ENCODE results near the gene HM13. TPM values are rescaled to one million over a fixed set of nuclear protein-coding genes. Genes with fewer than 3 reads are reported as not detected.

HM13 gene
- total and polyA plus RNA-seq, 2 of the 13 experiments (the other 11 are each of a cell fraction or from before 2014, with no cell fraction given) = 118 to 243 TPM

DNA sequence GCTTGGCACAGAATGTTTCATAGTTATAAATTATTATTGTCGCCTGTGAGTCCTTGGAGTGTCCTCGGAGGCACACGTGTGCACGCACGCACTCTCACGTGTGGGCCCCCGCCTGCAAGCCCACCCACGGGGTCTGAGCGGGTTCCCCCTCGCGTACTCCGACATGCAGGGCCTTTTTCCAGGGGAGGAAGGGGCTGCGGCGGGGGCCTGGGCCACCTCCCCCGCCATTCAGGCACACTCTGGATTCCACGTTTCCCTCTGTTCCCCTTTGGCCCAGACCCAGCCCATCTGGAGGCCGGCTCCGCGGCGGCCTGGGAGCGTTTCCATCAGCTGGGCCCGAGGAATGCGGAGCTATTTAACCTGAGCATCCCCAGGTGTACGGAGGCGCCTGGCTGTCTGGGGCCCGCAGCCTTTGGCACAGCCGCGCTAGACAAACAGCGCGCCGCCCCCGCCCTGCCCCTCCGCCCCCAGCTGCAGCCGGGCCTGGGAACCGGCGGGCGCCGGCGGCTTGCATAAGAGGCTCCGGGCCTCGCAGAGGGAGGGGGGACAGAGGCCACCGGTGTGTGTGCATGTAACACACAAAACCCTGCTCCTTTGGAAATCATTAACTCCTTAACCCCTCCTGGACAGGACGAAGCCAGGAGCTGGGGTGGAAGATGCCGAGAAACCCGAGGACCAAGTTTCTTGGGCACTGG is 94.2 kb downstream of the HM13 start (continued):
- TF ChIP-seq ZNF143 (CRISPR knock-in tag; IDR thresholded peaks at IDR 0.05) (peak; percentile 72), BHLHE40 (IDR thresholded peaks at IDR 0.05; ENCODE audit: low read length) (peak; percentile 80), NFE2 (CRISPR knock-in tag; IDR thresholded peaks at IDR 0.05) (no peak), ZNF549 (CRISPR knock-in tag; IDR thresholded peaks at IDR 0.05) (no peak), KLF12 (CRISPR knock-in tag; IDR thresholded peaks at IDR 0.05; ENCODE audit: borderline replicate concordance) (peak; percentile 99), ZNF652 (CRISPR knock-in tag; IDR thresholded peaks at IDR 0.05; ENCODE audit: borderline replicate concordance, low read depth) (peak; percentile 98), ZNF496 (CRISPR knock-in tag; IDR thresholded peaks at IDR 0.05; ENCODE audit: insufficient replicate concordance) (no peak), FOXA1 (IDR thresholded peaks at IDR 0.05) (peak; percentile 19; the same call in 1 of the 2 replicates), FOXA1 (CRISPR knock-in tag; IDR thresholded peaks at IDR 0.05) (peak; percentile 99), ZNF430 (CRISPR knock-in tag; IDR thresholded peaks at IDR 0.05) (peak; percentile 99), ZC3H13 (CRISPR knock-in tag; IDR thresholded peaks at IDR 0.05) (peak; percentile 100), RCOR2 (CRISPR knock-in tag; IDR thresholded peaks at IDR 0.05) (peak; percentile 99), TP53 (CRISPR knock-in tag; conservative IDR thresholded peaks at IDR 0.05) (peak; percentile 95; the same call in 1 of the 2 replicates), ZNF768 (CRISPR knock-in tag; IDR thresholded peaks at IDR 0.05) (peak; percentile 94), ZBTB7A (CRISPR knock-in tag; IDR thresholded peaks at IDR 0.05) (peak; percentile 98; the same call in 1 of the 2 replicates), PLRG1 (conservative IDR thresholded peaks at IDR 0.05) (no peak), RFXANK (CRISPR knock-in tag; IDR thresholded peaks at IDR 0.05) (peak; percentile 95), WIZ (CRISPR knock-in tag; IDR thresholded peaks at IDR 0.05) (peak; percentile 83; the same call in 1 of the 2 replicates), ZNF557 (CRISPR knock-in tag; IDR thresholded peaks at IDR 0.05) (peak; percentile 68; the same call in 1 of the 2 replicates), SIX4 (CRISPR knock-in tag; IDR thresholded peaks at IDR 0.05) (peak; percentile 97), SOX13 (IDR thresholded peaks at IDR 0.05) (peak; percentile 89), SOX13 (CRISPR knock-in tag; conservative IDR thresholded peaks at IDR 0.05 in 1 of 2, IDR thresholded peaks at IDR 0.05 in 1 of 2) (peak; percentile 94 to 98; a peak in 3 of 4 replicates), ZFP91 (CRISPR knock-in tag; IDR thresholded peaks at IDR 0.05; ENCODE audit: borderline replicate concordance) (peak; percentile 98), PAX8 (CRISPR knock-in tag; IDR thresholded peaks at IDR 0.05; ENCODE audit: borderline replicate concordance) (0 out of 2 replicates have a peak, but pooled peaks have one; percentile 76)
- TF ChIP-seq, protein P1, sequence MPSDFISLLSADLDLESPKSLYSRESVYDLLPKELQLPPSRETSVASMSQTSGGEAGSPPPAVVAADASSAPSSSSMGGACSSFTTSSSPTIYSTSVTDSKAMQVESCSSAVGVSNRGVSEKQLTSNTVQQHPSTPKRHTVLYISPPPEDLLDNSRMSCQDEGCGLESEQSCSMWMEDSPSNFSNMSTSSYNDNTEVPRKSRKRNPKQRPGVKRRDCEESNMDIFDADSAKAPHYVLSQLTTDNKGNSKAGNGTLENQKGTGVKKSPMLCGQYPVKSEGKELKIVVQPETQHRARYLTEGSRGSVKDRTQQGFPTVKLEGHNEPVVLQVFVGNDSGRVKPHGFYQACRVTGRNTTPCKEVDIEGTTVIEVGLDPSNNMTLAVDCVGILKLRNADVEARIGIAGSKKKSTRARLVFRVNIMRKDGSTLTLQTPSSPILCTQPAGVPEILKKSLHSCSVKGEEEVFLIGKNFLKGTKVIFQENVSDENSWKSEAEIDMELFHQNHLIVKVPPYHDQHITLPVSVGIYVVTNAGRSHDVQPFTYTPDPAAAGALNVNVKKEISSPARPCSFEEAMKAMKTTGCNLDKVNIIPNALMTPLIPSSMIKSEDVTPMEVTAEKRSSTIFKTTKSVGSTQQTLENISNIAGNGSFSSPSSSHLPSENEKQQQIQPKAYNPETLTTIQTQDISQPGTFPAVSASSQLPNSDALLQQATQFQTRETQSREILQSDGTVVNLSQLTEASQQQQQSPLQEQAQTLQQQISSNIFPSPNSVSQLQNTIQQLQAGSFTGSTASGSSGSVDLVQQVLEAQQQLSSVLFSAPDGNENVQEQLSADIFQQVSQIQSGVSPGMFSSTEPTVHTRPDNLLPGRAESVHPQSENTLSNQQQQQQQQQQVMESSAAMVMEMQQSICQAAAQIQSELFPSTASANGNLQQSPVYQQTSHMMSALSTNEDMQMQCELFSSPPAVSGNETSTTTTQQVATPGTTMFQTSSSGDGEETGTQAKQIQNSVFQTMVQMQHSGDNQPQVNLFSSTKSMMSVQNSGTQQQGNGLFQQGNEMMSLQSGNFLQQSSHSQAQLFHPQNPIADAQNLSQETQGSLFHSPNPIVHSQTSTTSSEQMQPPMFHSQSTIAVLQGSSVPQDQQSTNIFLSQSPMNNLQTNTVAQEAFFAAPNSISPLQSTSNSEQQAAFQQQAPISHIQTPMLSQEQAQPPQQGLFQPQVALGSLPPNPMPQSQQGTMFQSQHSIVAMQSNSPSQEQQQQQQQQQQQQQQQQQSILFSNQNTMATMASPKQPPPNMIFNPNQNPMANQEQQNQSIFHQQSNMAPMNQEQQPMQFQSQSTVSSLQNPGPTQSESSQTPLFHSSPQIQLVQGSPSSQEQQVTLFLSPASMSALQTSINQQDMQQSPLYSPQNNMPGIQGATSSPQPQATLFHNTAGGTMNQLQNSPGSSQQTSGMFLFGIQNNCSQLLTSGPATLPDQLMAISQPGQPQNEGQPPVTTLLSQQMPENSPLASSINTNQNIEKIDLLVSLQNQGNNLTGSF (CRISPR knock-in tag; IDR thresholded peaks at IDR 0.05) = peak; percentile 89
- TF ChIP-seq, protein P2, sequence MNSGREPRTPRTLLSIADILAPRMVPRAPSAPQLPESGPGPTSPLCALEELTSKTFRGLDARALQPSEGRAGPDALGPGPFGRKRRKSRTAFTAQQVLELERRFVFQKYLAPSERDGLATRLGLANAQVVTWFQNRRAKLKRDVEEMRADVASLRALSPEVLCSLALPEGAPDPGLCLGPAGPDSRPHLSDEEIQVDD (CRISPR knock-in tag; IDR thresholded peaks at IDR 0.05; ENCODE audit: borderline replicate concordance) = peak; percentile 82; the same call in 1 of the 2 replicates

All from HepG2 (cell line).